HG03064 (cell line): Measurements from ENCODE around the gene CZIB.

ENCODE experiments used
- ATAC-seq: cut with Tn5 transposase; IDR thresholded peaks from one replicate; pipeline ENCODE4 v1.9.1; 2021; ENCODE audit warnings: low read depth; ENCODE audit not compliant: unreplicated experiment

The CZIB gene

DNA sequence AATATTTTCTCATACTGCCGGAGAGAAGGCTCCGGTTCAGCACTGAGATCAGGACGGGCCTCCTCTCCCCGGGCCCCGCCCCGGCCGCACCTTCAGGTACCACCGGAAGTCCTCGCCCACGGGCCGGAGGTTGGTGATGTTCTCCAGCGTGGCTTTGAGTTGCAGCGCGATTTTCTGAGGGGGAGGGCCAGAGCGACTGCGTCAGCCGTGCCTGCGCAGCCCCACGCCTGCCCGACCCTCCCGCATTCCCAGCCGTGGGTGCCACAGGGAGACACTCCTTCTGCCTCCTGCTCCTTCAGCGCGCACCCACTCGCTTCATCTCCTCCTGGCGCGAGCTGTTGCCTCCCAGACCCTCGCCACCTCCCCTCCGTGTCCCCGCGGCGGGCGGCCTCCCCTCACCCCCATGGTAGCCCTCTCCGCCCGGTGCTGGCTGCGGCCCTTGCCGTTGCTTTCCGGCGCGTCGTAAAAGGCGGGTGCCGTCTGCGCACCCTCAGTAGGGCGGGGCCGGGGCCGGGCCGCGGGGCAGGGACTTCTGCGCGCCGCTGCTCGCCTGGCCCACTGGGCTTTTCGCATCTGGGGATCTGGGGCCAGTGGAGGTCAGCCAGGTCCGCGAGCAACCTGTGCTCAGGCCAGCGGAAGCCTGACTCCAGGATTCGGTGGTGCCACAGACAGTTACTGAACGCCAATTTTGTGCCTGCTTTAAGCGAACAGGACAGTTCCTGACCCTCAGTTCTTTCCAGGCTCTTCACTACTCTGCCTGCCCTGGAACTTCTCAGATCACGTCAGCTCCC, at the start of gene CZIB:
Gene CZIB (minus strand): TSS at position 464 of the 791 bp plus-strand sequence. CDS start 59 bp downstream, at position 405.
- peak; percentile 94 for ATAC-seq

DNA sequence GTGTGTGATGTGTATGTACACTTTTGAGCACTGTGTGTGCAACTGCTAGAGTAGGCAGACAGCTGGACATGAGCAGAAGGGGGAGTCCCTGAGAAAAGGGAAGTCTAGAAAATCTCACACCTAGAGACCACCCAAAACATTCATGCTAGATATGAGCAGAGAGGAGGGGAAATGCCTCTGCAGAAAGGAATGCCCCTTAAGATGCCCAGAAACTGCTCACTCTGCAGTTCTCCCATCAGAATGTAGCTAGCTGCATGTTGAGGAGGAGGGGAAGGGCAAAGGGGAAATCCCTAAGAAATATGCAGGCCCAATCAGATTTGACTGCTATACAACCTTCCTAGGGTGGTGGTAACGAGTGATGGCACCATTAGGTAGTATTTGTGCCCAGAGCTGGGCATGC, 49.7 kb upstream of the CZIB start:
- ATAC-seq: no peak

- no peak for ATAC-seq
Measured at GRCh38 chr1:53267761-53268160, 47.3 kb upstream of the CZIB start.

- ATAC-seq: no peak
Measured at GRCh38 chr1:53266038-53266437, 45.6 kb upstream of the CZIB start.

- ATAC-seq: no peak
Measured at GRCh38 chr1:53265581-53265980, 45.1 kb upstream of the CZIB start.

GRCh38 chr1:53264048-53264447, 43.6 kb upstream of the CZIB start:
- ATAC-seq: no peak

GRCh38 chr1:53262000-53262399, 41.6 kb upstream of the CZIB start:
- ATAC-seq: no peak

DNA sequence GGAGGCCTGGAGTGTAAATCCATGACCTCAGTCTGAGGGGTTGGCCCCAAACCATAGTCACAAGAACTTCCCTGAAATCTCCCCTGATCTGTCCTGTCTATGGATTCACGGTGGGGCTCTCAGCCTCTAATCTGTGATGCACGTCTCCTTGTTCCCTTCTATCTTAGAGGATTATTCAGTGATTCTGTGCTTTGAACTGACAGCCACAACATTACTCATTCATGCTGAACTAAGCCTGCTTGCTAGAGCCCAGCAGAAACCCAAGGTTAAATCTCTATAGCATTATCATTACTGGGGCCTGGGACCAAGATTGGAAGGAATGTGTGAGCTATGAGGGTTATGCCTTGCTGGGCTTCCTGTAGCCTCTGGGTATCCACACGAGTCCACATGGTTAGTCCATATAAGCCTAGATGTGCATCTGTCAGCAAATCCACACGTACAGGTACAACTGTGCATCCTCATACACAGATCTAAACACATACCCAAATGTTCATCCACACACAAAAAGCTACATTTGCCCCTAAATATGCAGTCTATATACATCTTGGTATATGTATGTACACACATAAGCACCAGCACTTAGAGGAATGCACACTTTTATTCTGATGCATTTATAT, 40.3 kb upstream of the CZIB start:
- ATAC-seq: no peak

GRCh38 chr1:53259932-53260331, 39.5 kb upstream of the CZIB start:
- no peak for ATAC-seq

DNA sequence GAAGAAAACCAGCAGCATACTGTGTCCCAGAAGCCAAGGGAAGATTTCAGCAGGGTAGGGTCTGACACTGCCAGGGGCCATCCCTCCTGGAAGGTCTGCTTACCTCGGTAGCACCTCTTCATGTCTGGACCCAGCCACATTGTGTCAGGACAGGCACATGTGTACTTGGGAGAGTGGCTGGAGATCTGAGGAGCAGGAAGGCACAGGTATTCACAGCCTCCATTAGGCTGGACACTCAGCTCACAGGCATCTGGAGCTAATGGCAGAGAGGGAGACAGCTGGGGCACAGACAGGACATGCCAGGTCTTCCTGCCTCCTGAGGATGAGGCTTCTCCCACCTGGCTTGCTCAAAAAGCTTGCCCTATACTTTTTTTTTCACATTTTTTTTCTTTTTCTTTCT, 37.8 kb upstream of the CZIB start:
- no peak for ATAC-seq

GRCh38 chr1:53257454-53258081, 37.1 kb upstream of the CZIB start:
- no peak for ATAC-seq

- no peak for ATAC-seq
Measured at GRCh38 chr1:53256511-53257453, 36.3 kb upstream of the CZIB start.

GRCh38 chr1:53255031-53255430, 34.6 kb upstream of the CZIB start:
- ATAC-seq: no peak

- ATAC-seq: no peak
Measured at GRCh38 chr1:53254011-53254640, 33.7 kb upstream of the CZIB start.

DNA sequence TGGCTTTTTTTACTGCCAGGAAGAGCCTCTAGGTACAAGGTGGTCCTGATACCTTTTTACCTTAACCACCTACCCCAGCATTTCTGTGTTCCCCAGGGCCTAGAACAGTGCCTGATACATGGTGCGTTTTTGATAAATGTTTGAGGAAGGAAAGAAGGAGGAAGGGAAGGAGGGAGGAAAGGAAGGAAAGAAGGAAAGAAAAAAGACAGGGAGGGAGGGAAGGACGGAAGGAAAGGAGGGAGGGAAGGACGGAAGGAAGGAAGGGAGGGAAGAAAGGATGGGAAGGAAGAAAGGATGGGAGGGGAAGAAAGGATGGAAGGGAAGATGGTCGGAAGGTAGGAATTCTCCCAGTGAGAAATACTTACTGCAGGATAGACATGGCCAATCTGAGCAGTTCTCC, 29.9 kb upstream of the CZIB start:
- no peak for ATAC-seq

- no peak for ATAC-seq
Measured at GRCh38 chr1:53249706-53250105, 29.3 kb upstream of the CZIB start.

DNA sequence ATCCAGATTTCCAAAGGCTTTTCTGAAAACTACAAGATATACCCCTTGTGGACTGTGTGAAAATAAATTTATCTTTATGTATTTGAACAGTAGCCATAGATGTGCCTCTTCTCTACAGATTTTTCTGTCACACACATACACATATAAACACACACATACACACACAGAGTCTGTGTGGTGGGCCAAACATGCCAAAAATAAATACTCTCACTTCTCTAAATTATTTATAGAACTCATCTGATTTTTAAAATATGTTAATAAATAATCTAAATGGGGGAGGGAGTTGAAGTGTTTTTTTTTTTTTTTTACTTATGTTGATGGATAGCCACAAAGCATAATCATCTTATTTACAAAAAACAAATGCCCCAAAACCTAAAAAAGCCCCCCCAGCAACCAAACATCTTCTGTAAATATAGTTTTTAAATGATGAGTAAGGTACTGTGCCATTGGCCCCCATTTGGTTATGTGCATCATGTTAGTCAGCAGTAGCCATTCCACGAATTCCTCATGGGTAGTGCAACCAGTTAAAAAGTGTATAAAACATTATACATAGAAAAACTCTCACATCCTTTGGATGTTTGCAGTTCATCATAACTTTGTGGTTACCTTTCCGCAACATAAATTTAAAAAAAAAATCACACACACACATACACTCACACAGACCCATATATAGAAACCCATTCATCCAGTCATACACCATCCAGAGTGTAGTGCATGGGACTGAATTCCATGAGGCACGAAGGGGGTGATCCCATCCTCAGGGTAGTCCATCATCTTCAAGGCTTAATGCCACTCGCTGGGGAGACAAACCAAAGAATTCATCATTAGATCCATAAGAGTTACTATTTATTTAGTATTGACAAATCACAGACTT, 26.1 kb upstream of the CZIB start:
- no peak for ATAC-seq

DNA sequence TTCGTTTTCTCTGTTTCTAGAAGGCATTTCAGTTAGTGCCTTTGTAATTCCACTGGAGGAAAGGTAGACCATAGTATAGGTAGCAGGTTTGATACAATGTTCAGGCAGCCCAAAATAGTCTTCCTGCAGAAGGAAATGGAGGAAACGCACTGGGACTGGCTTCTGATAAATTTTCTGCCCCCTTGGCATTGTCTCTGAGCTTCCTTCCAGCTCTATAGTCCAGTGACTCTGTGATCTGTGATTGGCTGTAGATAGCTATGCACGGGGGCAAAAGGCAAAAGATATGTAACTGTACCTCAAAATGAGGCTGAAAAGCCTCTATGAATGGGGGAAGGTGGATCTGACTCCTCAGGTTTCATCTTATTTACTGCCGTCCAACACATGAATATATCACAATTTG, 23.7 kb upstream of the CZIB start:
- no peak for ATAC-seq

DNA sequence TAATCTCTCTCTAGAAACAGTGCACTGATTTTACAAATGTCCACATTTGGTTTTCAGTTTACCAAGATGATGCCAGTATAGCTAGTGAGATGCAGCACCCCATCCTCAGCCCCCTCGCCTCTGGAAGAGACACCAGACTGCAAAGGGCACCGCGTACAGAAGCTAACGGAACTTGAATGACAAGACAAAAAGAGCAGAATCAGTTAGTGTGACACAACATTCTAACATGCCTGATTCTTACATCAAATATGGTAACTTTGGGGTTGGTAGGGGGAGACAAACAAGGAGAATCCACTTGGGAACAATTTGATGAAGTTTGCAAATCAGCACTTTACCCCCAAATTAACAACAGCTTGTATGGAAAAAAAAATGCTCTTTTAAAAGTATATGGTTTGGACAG, 21.9 kb upstream of the CZIB start:
- ATAC-seq: no peak
